Transverse colon (tissue), 3 donors: ENCODE results near the gene TTC28.

Source experiments
- EP300 ChIP-seq: sonication (generic); formaldehyde crosslinking; IDR thresholded peaks from one replicate; pipeline ENCODE4 v1.6.1; 2017; ENCODE audit warnings: antibody characterized with exemption, low read depth
- POLR2A ChIP-seq: fragments of 450-650 bp; IDR thresholded peaks from one replicate; pipeline ENCODE4 v1.6.1; 2016; ENCODE audit warnings: antibody characterized with exemption, mild to moderate bottlenecking, moderate library complexity
- TF ChIP-seq, protein P1 (sequence below), 5 experiments: fragments of 200-600 bp in 3 of 5; fragments of 450-650 bp in 2 of 5; sonication (generic) in 3 of 5; IDR thresholded peaks; 1 replicate in 2 of 5; 2 replicates in 3 of 5; pipeline ENCODE4 v1.5.1; 2016 to 2017; ENCODE audit warnings: antibody characterized with exemption in 5 of 5, inconsistent platforms in 3 of 5, mild to moderate bottlenecking in 2 of 5, moderate library complexity in 1 of 5

DNA sequence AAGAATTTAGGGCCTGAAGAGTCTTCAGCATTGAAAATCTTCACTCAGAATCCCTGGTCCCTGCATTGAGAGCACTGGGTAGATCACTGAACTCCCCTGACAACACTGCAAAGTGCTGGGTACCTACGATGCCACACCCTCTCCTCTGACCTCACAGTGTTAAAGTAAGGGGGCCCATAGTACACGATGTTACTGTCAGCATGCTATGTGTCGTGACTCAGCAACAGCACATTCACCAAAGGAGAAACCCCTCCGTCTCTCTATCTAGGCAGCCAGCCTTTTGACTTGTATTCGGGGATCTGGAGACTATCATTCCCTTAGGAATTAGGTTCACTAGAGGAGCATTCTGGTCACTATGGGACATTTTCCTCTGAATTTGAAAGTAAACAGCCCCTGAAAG, 693.2 kb downstream of the TTC28 start:
- no peak for TF ChIP-seq POLR2A
- TF ChIP-seq, protein P1, sequence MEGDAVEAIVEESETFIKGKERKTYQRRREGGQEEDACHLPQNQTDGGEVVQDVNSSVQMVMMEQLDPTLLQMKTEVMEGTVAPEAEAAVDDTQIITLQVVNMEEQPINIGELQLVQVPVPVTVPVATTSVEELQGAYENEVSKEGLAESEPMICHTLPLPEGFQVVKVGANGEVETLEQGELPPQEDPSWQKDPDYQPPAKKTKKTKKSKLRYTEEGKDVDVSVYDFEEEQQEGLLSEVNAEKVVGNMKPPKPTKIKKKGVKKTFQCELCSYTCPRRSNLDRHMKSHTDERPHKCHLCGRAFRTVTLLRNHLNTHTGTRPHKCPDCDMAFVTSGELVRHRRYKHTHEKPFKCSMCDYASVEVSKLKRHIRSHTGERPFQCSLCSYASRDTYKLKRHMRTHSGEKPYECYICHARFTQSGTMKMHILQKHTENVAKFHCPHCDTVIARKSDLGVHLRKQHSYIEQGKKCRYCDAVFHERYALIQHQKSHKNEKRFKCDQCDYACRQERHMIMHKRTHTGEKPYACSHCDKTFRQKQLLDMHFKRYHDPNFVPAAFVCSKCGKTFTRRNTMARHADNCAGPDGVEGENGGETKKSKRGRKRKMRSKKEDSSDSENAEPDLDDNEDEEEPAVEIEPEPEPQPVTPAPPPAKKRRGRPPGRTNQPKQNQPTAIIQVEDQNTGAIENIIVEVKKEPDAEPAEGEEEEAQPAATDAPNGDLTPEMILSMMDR (IDR thresholded peaks at IDR 0.05) = no peak
- no peak for TF ChIP-seq EP300
